GM18907 (cell line): ENCODE measurements around the gene AK8.
"Not testable (repeated sequence)": the region's sequence is repeated elsewhere in the genome, so short reads cannot be mapped to it uniquely, and the experiment has no call there.

Source experiments
- ATAC-seq: cut with Tn5 transposase; IDR thresholded peaks from one replicate; pipeline ENCODE4 v1.9.1; 2021; ENCODE audit warnings: mild to moderate bottlenecking, moderate library complexity; ENCODE audit not compliant: unreplicated experiment

AK8 gene

GRCh38 chr9:132721661-132722060 is 156.4 kb downstream of the AK8 start:
- no peak for ATAC-seq

- ATAC-seq = not testable (repeated sequence)
These were observed 159.6 kb downstream of the AK8 start for GRCh38 chr9:132718381-132718928.

- no peak for ATAC-seq
These were observed 160.6 kb downstream of the AK8 start for GRCh38 chr9:132717326-132717945.

GRCh38 chr9:132716007-132716406 is 162.1 kb downstream of the AK8 start:
- no peak for ATAC-seq

GRCh38 chr9:132712753-132713152 is 165.3 kb downstream of the AK8 start:
- ATAC-seq = no peak

- no peak for ATAC-seq
These were observed 166.2 kb downstream of the AK8 start for GRCh38 chr9:132711846-132712245.

- ATAC-seq = not testable (repeated sequence)
These were observed 166.9 kb downstream of the AK8 start for GRCh38 chr9:132711152-132711551.

GRCh38 chr9:132710333-132710732 is 167.8 kb downstream of the AK8 start:
- no peak for ATAC-seq

GRCh38 chr9:132708769-132709430 is 169.2 kb downstream of the AK8 start:
- ATAC-seq = no peak

- ATAC-seq = no peak
These were observed 169.8 kb downstream of the AK8 start for GRCh38 chr9:132708239-132708638.

GRCh38 chr9:132703336-132703735 is 174.7 kb downstream of the AK8 start:
- ATAC-seq = no peak

- no peak for ATAC-seq
These were observed 175.8 kb downstream of the AK8 start for GRCh38 chr9:132702254-132702653.

GRCh38 chr9:132699956-132700355 is 178.1 kb downstream of the AK8 start:
- ATAC-seq = no peak

- ATAC-seq = no peak
These were observed 179.1 kb downstream of the AK8 start for GRCh38 chr9:132698989-132699388.

GRCh38 chr9:132697230-132697629 is 180.9 kb downstream of the AK8 start:
- ATAC-seq = no peak

- no peak for ATAC-seq
These were observed 183.9 kb downstream of the AK8 start for GRCh38 chr9:132694144-132694543.

GRCh38 chr9:132690696-132691095 is 187.4 kb downstream of the AK8 start:
- no peak for ATAC-seq

- no peak for ATAC-seq
These were observed 194.2 kb downstream of the AK8 start for GRCh38 chr9:132683873-132684272.

- no peak for ATAC-seq
These were observed 196.5 kb downstream of the AK8 start for GRCh38 chr9:132681561-132681960.

GRCh38 chr9:132679946-132680625 is 198.0 kb downstream of the AK8 start:
- ATAC-seq = no peak

- no peak for ATAC-seq
These were observed 200.1 kb downstream of the AK8 start for GRCh38 chr9:132677976-132678375.
